Suprapubic skin (tissue), 4 donors: ENCODE results near the gene TAP1. TPM values are rescaled to one million over a fixed set of nuclear protein-coding genes. Genes with fewer than 3 reads are reported as not detected.

Experiments used
- DNase-seq, 2 donors: peaks; one replicate each; pipeline ENCODE4 v3.0.0-alpha.2; 2019; ENCODE audit warnings: low spot score in 2 of 2
- H3K27ac ChIP-seq: fragments of 200-600 bp; sonication (generic); one replicate; pipeline ENCODE4 v1.5.1; 2019
- H3K27me3 ChIP-seq: fragments of 200-600 bp; sonication (generic); one replicate; pipeline ENCODE4 v1.5.1; 2019
- H3K36me3 ChIP-seq: fragments of 200-600 bp; sonication (generic); one replicate; pipeline ENCODE4 v1.5.1; 2019
- H3K4me1 ChIP-seq: fragments of 200-600 bp; sonication (generic); one replicate; pipeline ENCODE4 v1.5.1; 2019
- H3K4me3 ChIP-seq: fragments of 200-600 bp; sonication (generic); one replicate; pipeline ENCODE4 v1.5.1; 2019; ENCODE audit warnings: mild to moderate bottlenecking
- H3K9me3 ChIP-seq: fragments of 200-600 bp; sonication (generic); one replicate; pipeline ENCODE4 v1.5.1; 2019
- CTCF ChIP-seq, 2 donors: fragments of 200-600 bp in 1 of 2; fragments of 450-650 bp in 1 of 2; sonication (generic) in 1 of 2; IDR thresholded peaks; one replicate each; pipeline ENCODE4 v1.5.1; 2016 to 2019; ENCODE audit warnings: antibody characterized with exemption in 2 of 2, mild to moderate bottlenecking in 1 of 2, moderate library complexity in 1 of 2
- EP300 ChIP-seq: sonication (generic); formaldehyde crosslinking; IDR thresholded peaks from one replicate; pipeline ENCODE4 v1.6.1; 2017; ENCODE audit warnings: antibody characterized with exemption
- POLR2A ChIP-seq, 2 donors: fragments of 450-650 bp; IDR thresholded peaks; one replicate each; pipeline ENCODE4 v1.6.1; 2017; ENCODE audit warnings: antibody characterized with exemption in 2 of 2, mild to moderate bottlenecking in 2 of 2, moderate library complexity in 2 of 2
- POLR2AphosphoS5 ChIP-seq, 3 donors: sonication (generic); formaldehyde crosslinking; IDR thresholded peaks; one replicate each; pipeline ENCODE4 v1.6.1; 2017; ENCODE audit warnings: antibody characterized with exemption in 3 of 3
- WGBS: methylation state at CpG from one replicate; pipeline ENCODE4 v1.1.5; 2018; 5-methylcytosine and 5-hydroxymethylcytosine counted together
- total RNA-seq, 4 donors: library from RNA; depleted of rRNA; stranded (reverse); fragments of >200 nt; gene quantifications; one replicate each; pipeline ENCODE4 v1.1.0, GENCODE V29; 2016

Gene TAP1
- total RNA-seq, 4 donors from 2014 or later, result 90.7 to 126 (median 101) TPM

GRCh38 chr6:32849126-32849525, 4.4 kb downstream of the TAP1 start:
- peaks cover 49% of the 10 kb centered on the region for H3K36me3 ChIP-seq
- no peaks in the 10 kb centered on the region for H3K27me3 ChIP-seq
- peaks cover 33% of the 10 kb centered on the region for H3K4me1 ChIP-seq
- H3K4me3 ChIP-seq, result no peak overlapping the region
- WGBS, result 78% methylated on average over 6 of the region's 6 CpGs
- H3K9me3 ChIP-seq, result no peaks in the 10 kb centered on the region
- TF ChIP-seq EP300, result no peak
- TF ChIP-seq POLR2A (IDR thresholded peaks at IDR 0.05), result no peak
- TF ChIP-seq POLR2AphosphoS5 (IDR thresholded peaks at IDR 0.05), result no peak
- TF ChIP-seq CTCF (IDR thresholded peaks at IDR 0.05), result no peak
- no peak overlapping the region for H3K27ac ChIP-seq
- DNase-seq, result no peak

GRCh38 chr6:32847795-32848194, 5.7 kb downstream of the TAP1 start:
- Histone ChIP-seq H3K4me3 (no peak overlapping the region), H3K4me1 (peaks cover 42% of the 10 kb centered on the region), H3K36me3 (peaks cover 49% of the 10 kb centered on the region), H3K27me3 (no peaks in the 10 kb centered on the region), H3K9me3 (no peaks in the 10 kb centered on the region), H3K27ac (no peak overlapping the region)
- 91% methylated on average over 8 of the region's 8 CpGs for WGBS
- no peak for DNase-seq
- no peak for TF ChIP-seq POLR2AphosphoS5 (IDR thresholded peaks at IDR 0.05)
- TF ChIP-seq POLR2A (IDR thresholded peaks at IDR 0.05), result no peak
- no peak for TF ChIP-seq CTCF (IDR thresholded peaks at IDR 0.05)
- TF ChIP-seq EP300, result no peak

GRCh38 chr6:32847004-32847403, 6.5 kb downstream of the TAP1 start:
- whole genome bisulfite sequencing, result 88% methylated on average over 10 of the region's 10 CpGs
- Histone ChIP-seq H3K27ac (no peak overlapping the region), H3K4me3 (no peak overlapping the region), H3K36me3 (peaks cover 49% of the 10 kb centered on the region), H3K9me3 (no peaks in the 10 kb centered on the region), H3K27me3 (no peaks in the 10 kb centered on the region), H3K4me1 (peaks cover 42% of the 10 kb centered on the region)
- DNase-seq, result no peak
- TF ChIP-seq EP300 (no peak), POLR2A (IDR thresholded peaks at IDR 0.05) (no peak), POLR2AphosphoS5 (IDR thresholded peaks at IDR 0.05) (no peak), CTCF (IDR thresholded peaks at IDR 0.05) (no peak)

- Histone ChIP-seq H3K4me3 (peak overlapping the region; percentile 69), H3K27ac (peak overlapping the region; percentile 95), H3K36me3 (peaks cover 58% of the 10 kb centered on the region), H3K9me3 (no peaks in the 10 kb centered on the region), H3K27me3 (no peaks in the 10 kb centered on the region), H3K4me1 (peaks cover 33% of the 10 kb centered on the region)
- no peak for DNase-seq
- 73% methylated on average over 10 of the region's 10 CpGs for WGBS
- TF ChIP-seq CTCF (IDR thresholded peaks at IDR 0.05) (no peak), POLR2AphosphoS5 (IDR thresholded peaks at IDR 0.05) (no peak), EP300 (no peak), POLR2A (IDR thresholded peaks at IDR 0.05) (no peak)
These were observed 8.1 kb downstream of the TAP1 start for GRCh38 chr6:32845384-32845884.

GRCh38 chr6:32844839-32845383, 8.6 kb downstream of the TAP1 start:
- WGBS, result 22% methylated on average over 18 of the region's 19 CpGs
- no peaks in the 10 kb centered on the region for H3K9me3 ChIP-seq
- peak overlapping the region; percentile 95 for H3K27ac ChIP-seq
- no peak for DNase-seq
- TF ChIP-seq POLR2AphosphoS5 (IDR thresholded peaks at IDR 0.05), result no peak
- H3K36me3 ChIP-seq, result peaks cover 54% of the 10 kb centered on the region
- no peaks in the 10 kb centered on the region for H3K27me3 ChIP-seq
- peak overlapping the region; percentile 69 for H3K4me3 ChIP-seq
- H3K4me1 ChIP-seq, result peaks cover 33% of the 10 kb centered on the region
